Caco-2 (cell line): Measurements from ENCODE around the gene IGFALS. TPM values are rescaled to one million over a fixed set of nuclear protein-coding genes. Genes with fewer than 3 reads are reported as not detected.

Experiments
- BruUV-seq: library from RNA; stranded (reverse); fragments of 400-500 nt; replicated peaks from 2 replicates; lab custom pipeline; 2021; lab: Mats Ljungman, UMichigan
- CTCF ChIA-PET: fragments of 300-600 bp; sonication (Branson Sonifier 250); formaldehyde crosslinking; loops from one replicate; lab custom pipeline; 2022; ENCODE audit warnings: antibody characterized with exemption; lab: Charles Lee
- POLR2A ChIA-PET: fragments of 300-600 bp; sonication (Branson Sonifier 250); formaldehyde crosslinking; loops from one replicate; lab custom pipeline; 2022; ENCODE audit warnings: antibody characterized with exemption; lab: Charles Lee
- DNase-seq, 2 experiments: peaks; one replicate each; pipeline versions ENCODE4 v3.0.0 to v3.0.0-alpha.2; 2020 to 2022
- H3K27me3 ChIP-seq: replicated peaks from 2 replicates; pipeline ENCODE4 v1.6.0; 2011; ENCODE audit warnings: low read length; ENCODE audit not compliant: control insufficient read depth, insufficient read depth
- H3K36me3 ChIP-seq: 2 replicates; pipeline ENCODE4 v1.5.1; 2011; ENCODE audit warnings: low read length; ENCODE audit not compliant: control insufficient read depth, insufficient read depth
- H3K4me1 ChIP-seq: fragments of 250-450 bp; sonication (Bioruptor Pico); 2 replicates; pipeline ENCODE4 v1.5.1; 2020; ENCODE audit warnings: mild to moderate bottlenecking
- H3K4me3 ChIP-seq: 2 replicates; pipeline ENCODE4 v1.5.1; 2011; ENCODE audit warnings: low read depth, mild to moderate bottlenecking, control low read depth, low read length
- H3K9me3 ChIP-seq: fragments of 250-450 bp; sonication (Bioruptor Pico); 2 replicates; pipeline ENCODE4 v1.5.1; 2020; ENCODE audit warnings: mild to moderate bottlenecking, moderate library complexity
- H3K27ac Mint-ChIP-seq: one replicate; pipeline ENCODE4 v1.8.0; 2022; ENCODE audit warnings: mixed read lengths; ENCODE audit not compliant: unreplicated experiment
- H3K27me3 Mint-ChIP-seq: one replicate; pipeline ENCODE4 v1.8.0; 2022; ENCODE audit warnings: mixed read lengths; ENCODE audit not compliant: insufficient read depth, unreplicated experiment
- H3K36me3 Mint-ChIP-seq: one replicate; pipeline ENCODE4 v1.8.0; 2022; ENCODE audit warnings: mild to moderate bottlenecking, mixed read lengths; ENCODE audit not compliant: insufficient read depth, unreplicated experiment
- H3K4me1 Mint-ChIP-seq: one replicate; pipeline ENCODE4 v1.8.0; 2022; ENCODE audit warnings: low read depth, mixed read lengths; ENCODE audit not compliant: unreplicated experiment
- H3K4me3 Mint-ChIP-seq: one replicate; pipeline ENCODE4 v1.8.0; 2022; ENCODE audit warnings: mild to moderate bottlenecking, moderate library complexity, mixed read lengths; ENCODE audit not compliant: unreplicated experiment
- H3K9me3 Mint-ChIP-seq: one replicate; pipeline ENCODE4 v1.8.0; 2022; ENCODE audit warnings: mixed read lengths; ENCODE audit not compliant: unreplicated experiment
- intact Hi-C: fragments of 100-400 bp; cut with micrococcal nuclease; formaldehyde crosslinking; loops from one replicate; pipeline ENCODE4 v1.10.0; 2022; ENCODE audit not compliant: unreplicated experiment
- total RNA-seq: library from RNA; stranded (reverse); gene quantifications from 2 replicates; pipeline ENCODE4 v1.2.3, GENCODE V29; 2022
- TF ChIP-seq, protein P1 (sequence below), 2 experiments: fragments of 200-600 bp in 1 of 2; IDR thresholded peaks; 1 replicate in 1 of 2; 2 replicates in 1 of 2; pipeline versions ENCODE4 v1.5.1 to v1.8.0; 2011 to 2022; ENCODE audit warnings: antibody characterized with exemption in 1 of 2, control low read depth in 1 of 2, inconsistent platforms in 1 of 2, low read depth in 1 of 2, low read length in 1 of 2, mild to moderate bottlenecking in 1 of 2, moderate library complexity in 1 of 2; ENCODE audit not compliant: insufficient read depth in 1 of 2, severe bottlenecking in 1 of 2, unreplicated experiment in 1 of 2

Gene IGFALS
- total RNA-seq, 1 experiment from 2014 or later = not detected

DNA sequence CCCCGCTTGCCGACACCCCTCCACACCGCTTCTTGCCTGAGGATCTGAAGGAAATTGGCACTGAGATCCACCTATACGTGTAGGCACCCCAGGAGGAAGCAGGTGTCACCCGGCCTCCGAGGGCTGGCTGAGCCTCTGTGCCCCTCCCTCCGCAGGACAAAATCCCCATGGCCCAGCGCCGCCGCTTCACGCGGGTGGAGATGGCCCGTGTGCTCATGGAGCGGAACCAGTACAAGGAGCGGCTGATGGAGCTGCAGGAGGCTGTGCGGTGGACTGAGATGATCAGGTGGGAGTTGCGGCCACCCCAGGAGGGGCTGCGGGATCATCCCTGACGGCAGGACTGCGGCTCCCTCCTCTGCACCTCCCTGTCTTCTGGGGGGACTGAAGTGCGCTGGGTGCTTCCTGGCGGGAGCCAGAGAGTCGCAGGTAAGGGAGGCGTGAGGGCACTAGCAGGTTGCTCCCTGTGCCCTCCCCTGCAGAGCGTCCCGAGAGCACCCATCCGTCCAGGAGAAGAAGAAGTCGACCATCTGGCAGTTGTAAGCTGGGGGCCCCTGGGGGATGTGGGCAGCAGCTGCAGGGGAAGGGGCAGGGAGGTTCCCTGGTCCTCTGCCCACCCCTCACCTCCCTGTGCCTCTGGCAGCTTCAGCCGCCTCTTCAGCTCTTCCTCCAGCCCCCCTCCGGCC is 31.2 kb downstream of the IGFALS start:
- Mint-ChIP-seq H3K4me1 (peaks cover 6% of the 10 kb centered on the region), H3K4me3 (no peak overlapping the region), H3K9me3 (no peaks in the 10 kb centered on the region), H3K27ac (no peak overlapping the region), H3K27me3 (no peaks in the 10 kb centered on the region), H3K36me3 (peaks cover 28% of the 10 kb centered on the region)
- TF ChIP-seq, protein P1, sequence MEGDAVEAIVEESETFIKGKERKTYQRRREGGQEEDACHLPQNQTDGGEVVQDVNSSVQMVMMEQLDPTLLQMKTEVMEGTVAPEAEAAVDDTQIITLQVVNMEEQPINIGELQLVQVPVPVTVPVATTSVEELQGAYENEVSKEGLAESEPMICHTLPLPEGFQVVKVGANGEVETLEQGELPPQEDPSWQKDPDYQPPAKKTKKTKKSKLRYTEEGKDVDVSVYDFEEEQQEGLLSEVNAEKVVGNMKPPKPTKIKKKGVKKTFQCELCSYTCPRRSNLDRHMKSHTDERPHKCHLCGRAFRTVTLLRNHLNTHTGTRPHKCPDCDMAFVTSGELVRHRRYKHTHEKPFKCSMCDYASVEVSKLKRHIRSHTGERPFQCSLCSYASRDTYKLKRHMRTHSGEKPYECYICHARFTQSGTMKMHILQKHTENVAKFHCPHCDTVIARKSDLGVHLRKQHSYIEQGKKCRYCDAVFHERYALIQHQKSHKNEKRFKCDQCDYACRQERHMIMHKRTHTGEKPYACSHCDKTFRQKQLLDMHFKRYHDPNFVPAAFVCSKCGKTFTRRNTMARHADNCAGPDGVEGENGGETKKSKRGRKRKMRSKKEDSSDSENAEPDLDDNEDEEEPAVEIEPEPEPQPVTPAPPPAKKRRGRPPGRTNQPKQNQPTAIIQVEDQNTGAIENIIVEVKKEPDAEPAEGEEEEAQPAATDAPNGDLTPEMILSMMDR (IDR thresholded peaks at IDR 0.05; ENCODE audit: insufficient read depth in 1 of 2, low read depth in 1 of 2, low read length in 1 of 2, severe bottlenecking in 1 of 2, unreplicated experiment in 1 of 2) = no peak
- BruUV-seq = no TSS peak
- intact Hi-C loops = no loop called here
- ChIA-PET CTCF (interaction anchor here (1.5 kb wide), 1 partner anchor 56 kb away, joined by 3 read pairs; the partner anchor contains the start of gene MAPK8IP3), POLR2A (no interaction called here)
- peaks cover 12% of the 10 kb centered on the region for H3K4me1 ChIP-seq
- H3K27me3 ChIP-seq = no peaks in the 10 kb centered on the region
- DNase-seq = no peak
- no peak overlapping the region for H3K4me3 ChIP-seq
- no peaks in the 10 kb centered on the region for H3K36me3 ChIP-seq
- no peaks in the 10 kb centered on the region for H3K9me3 ChIP-seq

DNA sequence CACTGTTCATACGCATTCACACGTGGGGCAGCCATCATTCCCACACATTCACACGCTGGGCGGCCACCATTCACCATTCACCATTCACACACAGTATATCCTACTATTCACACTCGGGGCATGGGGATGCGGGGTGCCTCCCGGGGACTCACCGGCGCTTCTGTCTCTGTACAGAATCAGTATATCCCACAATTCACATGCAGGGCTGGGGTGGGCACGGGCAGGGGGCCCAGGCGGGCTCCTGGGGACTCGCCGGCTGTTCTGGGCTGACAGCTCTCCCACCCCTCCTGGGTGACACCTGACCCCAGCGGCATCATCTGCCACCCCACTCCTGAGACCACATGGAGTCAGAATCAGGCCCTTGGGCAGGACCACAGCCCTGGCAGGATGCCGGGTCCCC is 31.8 kb downstream of the IGFALS start:
- Mint-ChIP-seq H3K27me3 (no peaks in the 10 kb centered on the region), H3K36me3 (peaks cover 26% of the 10 kb centered on the region), H3K9me3 (no peaks in the 10 kb centered on the region), H3K4me3 (no peak overlapping the region), H3K4me1 (peaks cover 7% of the 10 kb centered on the region), H3K27ac (no peak overlapping the region)
- TF ChIP-seq, protein P1 (IDR thresholded peaks at IDR 0.05; ENCODE audit: insufficient read depth in 1 of 2, low read depth in 1 of 2, low read length in 1 of 2, severe bottlenecking in 1 of 2, unreplicated experiment in 1 of 2) = no peak
- BruUV-seq = no TSS peak
- Histone ChIP-seq H3K36me3 (no peaks in the 10 kb centered on the region), H3K9me3 (no peaks in the 10 kb centered on the region), H3K4me1 (peaks cover 16% of the 10 kb centered on the region), H3K27me3 (no peaks in the 10 kb centered on the region), H3K4me3 (no peak overlapping the region)
- ChIA-PET CTCF (no interaction called here), POLR2A (no interaction called here)
- no peak for DNase-seq
- intact Hi-C loops = no loop called here

DNA sequence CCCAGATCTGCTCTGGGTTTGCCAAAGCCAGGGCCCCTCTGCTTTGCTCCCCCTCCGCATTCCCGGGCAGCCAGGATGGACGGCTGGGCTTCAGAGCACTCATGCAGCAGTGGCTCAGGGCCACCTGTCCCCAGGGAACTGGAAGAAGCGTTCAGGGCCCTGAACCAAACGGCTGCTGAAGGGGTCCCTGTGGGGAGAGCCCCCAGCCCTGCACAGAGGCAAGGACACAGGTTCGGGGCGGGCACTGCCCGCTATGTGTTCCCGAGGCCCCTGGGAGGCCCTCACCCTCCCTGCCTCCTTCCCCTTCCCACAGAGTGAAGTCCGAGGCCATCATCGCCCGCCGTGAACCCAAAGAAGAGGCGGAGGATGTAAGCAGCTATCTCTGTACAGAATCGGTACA is 32.6 kb downstream of the IGFALS start:
- intact Hi-C loops = no loop called here
- Histone ChIP-seq H3K4me1 (peaks cover 16% of the 10 kb centered on the region), H3K9me3 (no peaks in the 10 kb centered on the region), H3K36me3 (no peaks in the 10 kb centered on the region), H3K4me3 (no peak overlapping the region), H3K27me3 (no peaks in the 10 kb centered on the region)
- Mint-ChIP-seq H3K36me3 (peaks cover 24% of the 10 kb centered on the region), H3K27me3 (no peaks in the 10 kb centered on the region), H3K9me3 (no peaks in the 10 kb centered on the region), H3K27ac (no peak overlapping the region), H3K4me3 (no peak overlapping the region), H3K4me1 (peaks cover 7% of the 10 kb centered on the region)
- no TSS peak for BruUV-seq
- POLR2A ChIA-PET = no interaction called here
- no peak for DNase-seq
- TF ChIP-seq, protein P1 (IDR thresholded peaks at IDR 0.05; ENCODE audit: insufficient read depth in 1 of 2, low read depth in 1 of 2, low read length in 1 of 2, severe bottlenecking in 1 of 2, unreplicated experiment in 1 of 2) = no peak
- CTCF ChIA-PET = no interaction called here
